Germinal center (tissue), 1 donor: ENCODE results near the gene TUBA8.
"Not testable (repeated sequence)": the region's sequence is repeated elsewhere in the genome, so short reads cannot be mapped to it uniquely, and the experiment has no call there.

ENCODE experiments used
- DNase-seq: peaks from one replicate; pipeline ENCODE4 v3.0.0; 2012; ENCODE audit warnings: mixed read lengths, low spot score

TUBA8 gene

GRCh38 chr22:18106550-18107341 is 3.9 kb upstream of the TUBA8 start:
- not testable (repeated sequence) for DNase-seq

DNA sequence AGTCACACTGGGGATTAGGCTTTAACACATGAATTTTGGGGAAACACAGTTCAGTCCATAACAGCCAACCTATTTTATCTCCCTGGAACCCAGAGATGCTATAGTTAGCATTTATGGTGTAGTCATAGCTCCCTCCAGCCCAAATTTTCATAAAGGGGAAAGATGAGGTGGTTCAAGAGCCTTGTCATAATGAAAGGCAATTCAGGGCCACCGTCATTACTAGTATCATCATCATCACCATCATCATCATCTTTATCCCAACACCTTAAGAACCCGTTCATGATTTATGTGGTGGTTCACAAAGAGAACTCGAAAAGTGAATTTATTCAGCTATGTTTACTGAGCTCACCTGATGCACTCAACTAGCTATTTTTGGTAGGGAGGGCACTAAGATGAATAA is 2.4 kb upstream of the TUBA8 start:
- DNase-seq = no peak

DNA sequence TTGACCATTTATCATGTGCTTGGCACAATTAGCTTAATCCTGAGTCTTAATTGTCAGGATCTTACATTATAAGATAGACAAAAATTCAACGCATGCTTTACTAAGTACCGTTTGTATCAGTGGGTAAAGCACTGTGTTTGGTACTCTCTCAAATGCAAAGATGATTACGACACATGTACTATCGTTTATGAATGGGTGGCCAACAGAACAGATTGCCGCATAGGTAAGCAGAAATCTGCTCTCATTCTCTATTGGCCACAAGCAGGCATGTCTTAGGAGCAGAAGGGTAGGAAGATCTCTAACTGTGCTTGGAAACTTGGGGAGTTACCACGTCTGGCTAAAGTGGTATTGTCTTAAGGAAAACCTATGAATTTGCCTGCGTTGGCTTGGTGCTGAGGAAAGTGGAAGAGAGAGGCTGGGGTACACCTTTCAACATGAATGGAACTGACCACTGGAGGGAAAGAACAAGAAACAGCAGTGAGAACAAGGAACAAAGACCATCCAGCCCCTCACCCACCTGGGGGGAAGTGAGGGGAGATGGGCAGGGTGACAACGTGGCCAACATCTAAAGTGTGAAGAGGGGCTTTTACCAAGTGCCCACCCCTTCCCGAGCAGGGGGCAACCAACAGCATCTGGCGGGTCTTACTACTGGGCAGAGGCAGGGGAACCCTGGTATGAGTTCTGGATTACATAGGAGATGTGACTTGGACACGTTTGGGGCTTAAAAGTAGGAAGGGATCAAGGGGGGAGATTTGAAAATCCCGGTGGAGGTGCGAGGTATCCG is 1.0 kb upstream of the TUBA8 start:
- no peak for DNase-seq

DNA sequence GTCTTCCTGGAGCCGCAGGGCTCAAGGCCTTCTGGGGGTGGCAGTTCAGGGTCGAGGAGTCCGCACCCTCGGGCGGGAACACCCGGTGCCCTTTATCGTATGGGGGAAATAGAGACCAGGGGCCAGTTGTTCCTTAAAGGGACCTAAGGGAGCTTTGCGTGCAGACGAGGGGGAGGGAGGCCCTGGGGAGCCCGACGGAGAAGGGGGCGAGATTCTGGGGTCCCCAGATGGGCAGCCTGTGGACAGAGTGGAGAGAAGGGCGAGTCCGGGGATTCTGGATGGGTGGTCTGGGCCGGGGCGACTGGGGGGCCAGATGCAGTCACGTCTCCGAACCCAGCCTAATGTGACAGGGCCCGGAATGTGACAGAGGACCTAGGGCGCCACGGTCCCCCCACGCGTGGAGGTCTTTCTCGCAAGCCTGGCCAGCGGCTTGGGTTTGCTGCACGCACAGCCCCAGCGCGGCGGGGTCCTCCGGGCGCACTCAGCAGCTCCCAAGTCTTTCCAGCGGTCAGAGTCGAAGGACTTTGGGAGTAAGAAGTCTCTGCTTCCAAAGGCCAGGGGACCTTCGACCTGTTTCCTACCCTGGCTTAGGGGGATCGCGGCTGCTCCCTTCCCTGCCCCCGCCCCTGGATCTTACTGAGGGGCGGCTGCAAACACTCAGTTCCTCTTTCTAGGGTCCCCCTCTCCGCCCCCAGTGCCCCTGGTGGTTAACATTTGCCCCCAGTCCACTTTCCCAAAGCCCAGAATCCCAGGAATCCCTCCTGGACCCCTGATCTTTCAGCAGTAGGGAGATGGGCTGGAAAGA is 547 bp downstream of the TUBA8 start:
- no peak for DNase-seq

- no peak for DNase-seq
Measured at GRCh38 chr22:18111759-18112330, 1.2 kb downstream of the TUBA8 start.

DNA sequence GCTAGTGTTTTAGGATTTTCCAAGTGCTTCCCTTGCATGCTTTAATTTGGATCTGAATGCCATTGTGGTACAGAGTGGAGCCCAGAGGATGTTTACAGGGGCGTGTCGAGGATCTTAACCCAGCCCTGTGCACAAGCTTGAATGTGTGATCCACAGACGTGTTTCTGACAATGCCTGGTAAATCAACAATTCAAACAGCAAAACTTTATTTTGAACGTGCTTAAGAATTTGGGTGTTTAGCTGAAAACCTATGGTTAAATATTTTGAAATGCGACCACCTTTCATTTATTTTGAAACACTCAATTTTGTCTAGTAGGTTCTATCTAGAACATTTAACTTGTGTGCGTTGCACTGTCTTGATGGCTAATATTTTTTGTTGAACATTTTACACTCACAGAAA is 1.8 kb downstream of the TUBA8 start:
- no peak for DNase-seq

- DNase-seq = no peak
Measured at GRCh38 chr22:18113680-18114394, 3.2 kb downstream of the TUBA8 start.

GRCh38 chr22:18114495-18114894 is 3.9 kb downstream of the TUBA8 start:
- no peak for DNase-seq

- no peak for DNase-seq
Measured at GRCh38 chr22:18114976-18115652, 4.5 kb downstream of the TUBA8 start.

DNA sequence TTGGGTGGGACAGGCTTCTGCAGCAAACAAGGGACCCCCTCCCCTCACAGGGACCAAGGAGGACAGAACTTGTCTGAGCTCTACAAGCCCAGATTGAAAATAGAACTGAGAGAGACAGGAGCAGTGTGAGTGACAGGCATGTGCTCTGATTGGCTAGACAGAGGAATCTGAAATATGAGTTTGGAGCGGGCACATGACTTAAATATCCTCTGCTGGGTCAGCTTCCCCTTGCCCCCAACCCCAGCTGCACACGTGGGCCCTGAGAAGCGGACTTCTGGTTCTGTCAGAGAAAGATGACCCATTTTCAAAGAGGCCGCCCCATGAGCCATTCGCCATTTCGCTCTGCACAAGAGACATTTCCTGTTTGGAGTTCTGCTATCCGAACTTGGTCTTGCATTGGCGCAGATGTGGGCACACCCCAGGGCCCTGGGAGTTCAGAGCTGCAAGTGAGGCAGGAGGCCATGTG is 5.3 kb downstream of the TUBA8 start:
- DNase-seq = no peak

- no peak for DNase-seq
Measured at GRCh38 chr22:18116634-18117033, 6.0 kb downstream of the TUBA8 start.

GRCh38 chr22:18118345-18118915 is 7.8 kb downstream of the TUBA8 start:
- DNase-seq = no peak

DNA sequence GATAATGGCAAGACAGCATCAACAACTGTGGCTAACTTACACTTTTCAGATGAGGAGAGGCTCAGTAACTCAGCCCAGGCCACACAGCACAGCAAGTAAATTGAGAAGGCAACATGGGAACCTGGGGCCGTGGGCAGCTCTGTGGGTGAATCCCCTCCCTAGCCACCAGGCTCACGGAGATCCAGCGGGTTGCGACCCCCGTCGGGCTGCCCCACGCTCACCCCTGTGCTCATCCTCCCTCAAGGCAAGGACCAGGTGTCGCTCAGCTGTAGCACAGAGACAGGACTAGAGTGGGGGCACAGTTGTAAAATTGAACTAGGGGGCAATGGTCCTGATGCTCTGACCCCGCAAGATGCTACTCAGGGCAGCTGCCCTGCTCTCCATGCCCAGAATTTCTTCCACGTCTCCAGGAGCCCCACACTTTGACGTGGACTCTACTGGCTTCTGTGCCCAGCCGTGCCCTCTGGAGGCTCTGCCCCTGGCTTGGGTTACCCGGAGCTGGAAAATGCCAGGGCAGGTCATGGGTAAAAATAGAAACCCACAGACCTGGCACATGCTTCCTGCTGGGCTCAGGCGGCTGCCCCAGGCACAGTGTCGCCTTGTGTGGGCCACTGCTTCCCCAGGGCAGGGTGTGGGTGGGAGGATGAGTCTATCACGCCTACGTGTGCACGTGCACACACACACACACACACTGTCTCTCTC is 9.0 kb downstream of the TUBA8 start:
- no peak for DNase-seq

DNA sequence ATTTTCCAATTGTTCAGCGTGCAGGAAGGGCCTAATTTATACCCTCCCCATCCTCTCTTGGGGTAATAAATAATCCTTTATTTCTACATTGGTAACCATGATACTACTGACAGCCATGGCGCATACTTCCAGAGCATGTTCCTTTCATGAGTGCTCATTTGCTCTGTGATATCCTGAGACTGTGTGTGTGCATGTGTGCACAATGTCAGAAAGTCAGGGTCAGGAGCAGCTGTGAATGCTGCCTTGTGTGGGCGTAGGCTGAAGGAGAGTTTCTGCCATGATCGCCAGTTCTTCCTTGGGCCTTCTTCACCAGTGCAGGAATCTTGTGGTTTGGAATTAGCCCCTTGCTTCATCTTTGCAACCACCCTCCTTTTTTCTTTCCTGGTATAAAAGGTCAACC is 10.2 kb downstream of the TUBA8 start:
- DNase-seq = no peak

GRCh38 chr22:18121506-18121905 is 10.9 kb downstream of the TUBA8 start:
- DNase-seq = no peak

- no peak for DNase-seq
Measured at GRCh38 chr22:18121954-18122554, 11.4 kb downstream of the TUBA8 start.

DNA sequence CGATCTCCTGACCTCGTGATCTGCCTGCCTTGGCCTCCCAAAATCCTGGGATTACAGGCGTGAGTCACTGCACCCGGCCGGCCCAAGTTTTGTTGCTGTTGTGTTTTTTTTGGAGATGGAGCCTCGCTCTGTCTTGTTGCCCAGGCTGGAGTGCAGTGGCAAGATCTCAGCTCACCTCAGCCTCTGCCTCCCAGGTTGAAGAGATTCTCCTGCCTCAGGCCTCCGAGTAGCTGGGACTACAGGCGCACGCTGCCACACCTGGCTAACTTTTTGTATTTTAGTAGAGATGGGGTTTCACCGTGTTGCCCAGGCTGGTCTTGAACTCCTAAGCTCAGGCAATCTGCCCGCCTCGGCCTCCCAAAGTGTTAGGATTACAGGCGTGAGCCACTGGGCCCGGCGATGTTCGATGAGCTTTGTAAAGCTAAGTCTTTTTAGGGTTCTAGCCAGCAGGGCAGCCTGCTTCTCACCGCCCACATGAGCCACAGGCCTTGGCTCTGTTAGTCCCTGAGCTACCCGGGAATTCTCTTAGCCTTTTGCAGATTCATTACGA is 12.9 kb downstream of the TUBA8 start:
- DNase-seq = not testable (repeated sequence)

DNA sequence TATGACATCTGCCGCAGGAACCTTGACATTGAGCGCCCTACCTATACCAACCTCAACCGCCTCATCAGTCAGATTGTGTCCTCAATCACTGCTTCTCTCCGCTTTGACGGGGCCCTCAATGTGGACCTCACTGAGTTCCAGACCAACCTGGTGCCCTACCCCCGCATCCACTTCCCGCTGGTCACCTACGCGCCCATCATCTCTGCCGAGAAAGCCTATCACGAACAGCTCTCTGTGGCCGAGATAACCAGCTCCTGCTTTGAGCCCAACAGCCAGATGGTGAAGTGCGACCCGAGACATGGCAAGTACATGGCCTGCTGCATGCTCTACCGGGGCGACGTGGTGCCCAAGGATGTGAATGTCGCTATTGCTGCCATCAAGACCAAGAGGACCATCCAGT is 16.0 kb downstream of the TUBA8 start:
- DNase-seq = no peak

DNA sequence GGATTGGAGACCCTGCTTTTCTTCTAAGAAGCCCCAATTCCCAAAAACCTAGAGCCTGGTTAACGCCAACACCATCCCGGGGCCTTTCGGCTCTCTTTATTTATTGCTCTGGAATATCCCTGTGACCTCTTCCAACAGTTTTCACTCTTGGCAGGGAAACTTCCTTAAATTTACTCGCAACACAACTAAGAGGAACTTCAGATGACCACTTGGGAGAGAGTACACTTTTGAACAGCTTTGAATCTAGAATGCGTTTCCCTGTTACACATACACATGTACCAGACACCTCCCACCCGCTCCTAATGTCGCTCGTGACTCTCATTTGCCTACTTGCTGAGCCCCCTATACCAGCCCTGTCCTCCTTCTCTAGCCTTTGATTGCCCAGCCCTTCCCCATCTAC is 19.4 kb downstream of the TUBA8 start:
- no peak for DNase-seq
